ENCODE data around the gene PFDN5.

PFDN5 gene

DNA sequence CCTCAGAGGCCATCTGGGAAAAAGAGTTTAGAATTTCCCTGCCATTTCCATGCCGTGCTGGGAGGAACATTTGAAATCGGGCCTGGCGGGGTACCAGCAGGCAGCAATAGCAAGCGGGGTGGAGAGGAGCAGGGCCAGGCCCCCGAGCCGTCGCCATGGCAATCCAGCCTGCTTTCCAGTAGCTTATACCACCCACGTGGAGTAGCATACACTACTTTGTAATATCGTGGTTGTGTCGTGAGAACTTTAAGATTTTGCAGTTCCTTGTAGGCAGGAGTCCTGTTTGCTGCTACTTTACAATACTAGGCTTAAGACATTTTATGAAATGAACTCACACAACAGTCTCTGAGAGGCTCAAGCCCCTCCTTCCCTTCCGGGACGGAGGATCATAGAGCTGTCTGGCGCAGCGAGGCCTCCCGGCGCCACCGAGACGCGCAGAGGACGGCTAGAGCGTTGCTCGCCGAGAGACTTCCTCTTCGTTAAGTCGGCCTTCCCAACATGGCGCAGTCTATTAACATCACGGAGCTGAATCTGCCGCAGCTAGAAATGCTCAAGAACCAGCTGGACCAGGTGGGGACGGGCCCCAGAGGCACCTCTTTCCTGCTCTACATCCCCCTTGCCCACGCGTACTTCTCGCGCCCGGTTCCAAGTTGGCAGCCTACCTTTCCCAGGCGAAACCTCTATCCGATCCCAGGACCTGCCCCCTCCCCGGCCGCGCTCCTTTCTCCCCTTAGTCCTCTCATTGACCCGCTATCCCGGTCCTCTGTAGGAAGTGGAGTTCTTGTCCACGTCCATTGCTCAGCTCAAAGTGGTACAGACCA is at the start of gene PFDN5:
Gene PFDN5 (plus strand): TSS at position 473 of the 821 bp plus-strand sequence. CDS start 26 bp downstream, at position 499.
- H3K36me3 ChIP-seq (ENCODE audit: control insufficient read depth, insufficient read depth, low read length): peaks cover 4% of the 10 kb centered on the region
- no peaks in the 10 kb centered on the region for H3K27me3 ChIP-seq (ENCODE audit: control insufficient read depth, insufficient read depth, low read length)
- H3K4me1 ChIP-seq (ENCODE audit: control insufficient read depth, insufficient read depth, low read length): peaks cover 13% of the 10 kb centered on the region
- H3K4me3 ChIP-seq (ENCODE audit: low read length): peak within 1 kb of the TSS; percentile 99
- H3K27ac ChIP-seq (ENCODE audit: low read depth, low read length): peak within 1 kb of the TSS; percentile 75
- peak within 1 kb of the TSS; percentile 71 for H3K9ac ChIP-seq (ENCODE audit: low read length)

DNA sequence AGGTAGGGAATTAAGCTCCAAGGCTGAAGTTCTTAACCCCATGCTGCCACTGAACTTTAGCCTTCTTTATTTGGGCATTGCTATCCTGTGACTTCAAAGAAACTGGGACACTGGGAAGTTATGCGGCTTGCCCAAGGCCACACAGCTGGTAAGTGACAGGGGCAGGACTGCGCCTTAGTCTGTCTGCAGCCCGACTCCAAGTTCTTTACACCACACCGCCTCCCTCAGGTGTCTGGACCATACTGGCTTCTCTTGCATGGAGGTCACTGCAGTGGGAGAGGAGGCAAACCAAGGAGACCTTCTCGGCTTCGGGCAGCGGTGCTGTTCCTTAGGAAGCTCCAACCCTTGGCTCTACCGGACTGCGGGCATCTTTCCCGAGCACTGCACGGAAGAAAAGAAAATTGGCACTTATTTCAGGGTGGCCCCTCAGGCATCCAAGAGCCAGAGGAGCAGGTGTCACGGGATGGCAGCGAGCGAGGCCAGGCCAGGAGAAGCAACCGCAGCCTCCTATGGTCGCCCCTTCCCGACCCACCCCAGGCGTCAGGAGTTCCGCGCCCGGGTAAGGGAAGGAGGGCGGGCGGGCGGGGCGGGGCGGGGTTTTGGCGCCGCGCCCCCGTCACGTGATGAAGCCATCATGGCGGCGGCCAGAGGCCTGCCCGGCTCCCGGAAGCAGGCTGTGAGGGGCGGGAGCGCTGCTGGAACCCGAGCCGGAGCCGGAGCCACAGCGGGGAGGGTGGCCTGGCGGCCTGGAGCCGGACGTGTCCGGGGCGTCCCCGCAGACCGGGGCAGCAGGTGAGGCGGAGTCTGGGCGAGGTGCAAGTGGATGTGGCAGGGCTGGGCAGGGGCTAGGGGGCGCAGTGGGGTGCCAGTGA is 43.6 kb upstream of the PFDN5 start:
- Histone ChIP-seq H3K27me3 (ENCODE audit: control insufficient read depth, insufficient read depth, low read length) (no peaks in the 10 kb centered on the region), H3K4me1 (ENCODE audit: control insufficient read depth, insufficient read depth, low read length) (peaks cover 8% of the 10 kb centered on the region), H3K4me3 (ENCODE audit: low read length) (peak overlapping the region; percentile 96), H3K9ac (ENCODE audit: low read length) (peak overlapping the region; percentile 86), H3K36me3 (ENCODE audit: control insufficient read depth, insufficient read depth, low read length) (peaks cover 8% of the 10 kb centered on the region), H3K27ac (ENCODE audit: low read depth, low read length) (peak overlapping the region; percentile 86)

DNA sequence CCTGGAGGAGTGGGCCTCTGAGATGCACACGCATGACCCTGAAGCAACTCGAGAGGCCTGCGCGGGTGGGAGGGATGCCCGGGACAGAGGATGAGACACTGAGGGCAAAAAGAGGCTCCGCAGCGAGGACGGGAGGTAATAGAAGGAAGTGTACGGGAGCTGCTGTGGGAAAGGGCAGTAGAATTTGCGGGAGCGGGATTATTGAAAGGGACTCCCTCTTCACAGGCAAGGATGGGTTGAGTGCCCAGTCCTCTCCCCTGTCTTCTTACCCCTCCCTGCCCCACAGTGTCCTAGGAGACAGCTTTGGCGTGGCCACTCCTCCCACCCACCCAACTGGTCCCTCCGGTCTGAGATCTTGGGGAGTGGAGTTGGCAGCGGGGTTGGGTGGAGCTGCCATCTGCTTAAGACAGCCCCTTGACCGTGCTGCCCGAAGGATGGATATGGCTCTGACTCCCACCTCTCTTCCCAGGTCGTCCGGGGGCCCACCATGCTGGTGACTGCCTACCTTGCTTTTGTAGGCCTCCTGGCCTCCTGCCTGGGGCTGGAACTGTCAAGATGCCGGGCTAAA is 42.9 kb upstream of the PFDN5 start:
- peaks cover 8% of the 10 kb centered on the region for H3K4me1 ChIP-seq (ENCODE audit: control insufficient read depth, insufficient read depth, low read length)

DNA sequence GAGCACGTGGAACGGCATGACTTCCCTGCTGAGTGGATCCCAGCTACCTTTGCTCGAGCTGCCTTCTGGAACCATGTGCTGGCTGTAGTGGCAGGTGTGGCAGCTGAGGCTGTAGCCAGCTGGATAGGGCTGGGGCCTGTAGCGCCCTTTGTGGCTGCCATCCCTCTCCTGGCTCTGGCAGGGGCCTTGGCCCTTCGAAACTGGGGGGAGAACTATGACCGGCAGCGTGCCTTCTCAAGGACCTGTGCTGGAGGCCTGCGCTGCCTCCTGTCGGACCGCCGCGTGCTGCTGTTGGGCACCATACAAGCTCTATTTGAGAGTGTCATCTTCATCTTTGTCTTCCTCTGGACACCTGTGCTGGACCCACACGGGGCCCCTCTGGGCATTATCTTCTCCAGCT is 42.0 kb upstream of the PFDN5 start:
- H3K36me3 ChIP-seq (ENCODE audit: control insufficient read depth, insufficient read depth, low read length): peaks cover 8% of the 10 kb centered on the region
- peaks cover 8% of the 10 kb centered on the region for H3K4me1 ChIP-seq (ENCODE audit: control insufficient read depth, insufficient read depth, low read length)
- H3K9ac ChIP-seq (ENCODE audit: low read length): no peak overlapping the region
- peak overlapping the region; percentile 96 for H3K4me3 ChIP-seq (ENCODE audit: low read length)
- H3K27ac ChIP-seq (ENCODE audit: low read depth, low read length): no peak overlapping the region
- H3K27me3 ChIP-seq (ENCODE audit: control insufficient read depth, insufficient read depth, low read length): no peaks in the 10 kb centered on the region

More for the DNA sequence above, 42.9 kb upstream of the PFDN5 start:
- H3K27ac ChIP-seq (ENCODE audit: low read depth, low read length): peak overlapping the region; percentile 86
- no peaks in the 10 kb centered on the region for H3K27me3 ChIP-seq (ENCODE audit: control insufficient read depth, insufficient read depth, low read length)
- H3K36me3 ChIP-seq (ENCODE audit: control insufficient read depth, insufficient read depth, low read length): peaks cover 8% of the 10 kb centered on the region
- H3K4me3 ChIP-seq (ENCODE audit: low read length): peak overlapping the region; percentile 96
- peak overlapping the region; percentile 86 for H3K9ac ChIP-seq (ENCODE audit: low read length)

DNA sequence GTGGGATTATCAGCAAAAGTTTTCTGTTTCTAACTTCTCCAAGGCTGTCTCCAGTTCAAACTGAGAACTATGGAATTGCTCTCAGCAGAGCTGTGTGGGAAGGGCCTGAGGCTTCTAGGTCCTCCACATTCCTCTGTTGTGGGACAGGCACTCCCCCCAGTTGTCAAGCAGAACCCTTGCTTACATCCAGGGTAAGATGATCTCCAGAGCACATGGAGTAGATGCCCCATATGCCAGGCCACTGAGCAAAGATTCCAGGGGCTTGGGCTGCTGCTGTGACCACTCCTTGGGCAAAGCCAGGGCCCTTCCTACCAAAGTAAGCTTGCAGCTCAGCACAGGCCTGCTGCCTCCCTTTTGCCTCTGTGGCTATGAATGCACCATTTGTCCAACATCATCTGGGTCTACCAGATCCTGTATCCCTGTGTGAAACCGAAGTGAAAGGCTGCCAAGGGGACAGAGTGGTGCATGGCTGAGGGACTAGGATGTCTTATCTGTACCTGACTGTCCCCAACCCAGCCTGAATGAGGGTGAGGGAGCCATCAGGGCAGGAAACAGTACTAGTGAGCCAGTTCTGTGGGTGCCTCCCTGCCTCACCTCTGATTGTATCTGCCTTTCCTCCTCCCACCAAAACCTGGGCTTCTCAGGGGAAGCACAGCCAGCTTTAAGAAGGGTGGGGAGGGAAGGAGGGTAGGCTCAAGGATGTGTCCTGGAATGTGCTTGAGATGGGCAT is 40.4 kb upstream of the PFDN5 start:
- Histone ChIP-seq H3K27me3 (ENCODE audit: control insufficient read depth, insufficient read depth, low read length) (no peaks in the 10 kb centered on the region), H3K9ac (ENCODE audit: low read length) (no peak overlapping the region), H3K4me1 (ENCODE audit: control insufficient read depth, insufficient read depth, low read length) (peaks cover 8% of the 10 kb centered on the region), H3K36me3 (ENCODE audit: control insufficient read depth, insufficient read depth, low read length) (peaks cover 8% of the 10 kb centered on the region), H3K27ac (ENCODE audit: low read depth, low read length) (no peak overlapping the region), H3K4me3 (ENCODE audit: low read length) (no peak overlapping the region)

DNA sequence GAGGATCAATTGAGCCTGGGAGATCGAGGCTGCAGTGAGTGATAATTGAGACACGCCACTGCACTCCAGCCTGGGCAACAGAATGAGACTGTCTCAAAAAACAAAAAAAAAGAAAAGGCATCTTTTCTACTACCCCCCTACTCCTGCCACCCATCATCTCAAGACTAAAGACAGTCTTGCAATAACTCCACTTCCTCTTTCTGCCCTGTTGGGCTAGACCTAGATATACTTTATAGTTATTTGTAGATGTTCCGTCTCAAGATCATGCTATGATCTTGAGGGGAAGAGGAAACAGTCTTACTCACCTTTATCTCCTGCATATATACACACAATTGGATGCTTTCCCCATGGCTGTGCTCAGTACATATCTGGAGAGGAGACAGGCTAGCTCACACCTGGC is 39.3 kb upstream of the PFDN5 start:
- H3K4me1 ChIP-seq (ENCODE audit: control insufficient read depth, insufficient read depth, low read length): peaks cover 8% of the 10 kb centered on the region
- H3K4me3 ChIP-seq (ENCODE audit: low read length): no peak overlapping the region
- H3K9ac ChIP-seq (ENCODE audit: low read length): no peak overlapping the region
- no peaks in the 10 kb centered on the region for H3K27me3 ChIP-seq (ENCODE audit: control insufficient read depth, insufficient read depth, low read length)
- peaks cover 8% of the 10 kb centered on the region for H3K36me3 ChIP-seq (ENCODE audit: control insufficient read depth, insufficient read depth, low read length)
- H3K27ac ChIP-seq (ENCODE audit: low read depth, low read length): no peak overlapping the region

DNA sequence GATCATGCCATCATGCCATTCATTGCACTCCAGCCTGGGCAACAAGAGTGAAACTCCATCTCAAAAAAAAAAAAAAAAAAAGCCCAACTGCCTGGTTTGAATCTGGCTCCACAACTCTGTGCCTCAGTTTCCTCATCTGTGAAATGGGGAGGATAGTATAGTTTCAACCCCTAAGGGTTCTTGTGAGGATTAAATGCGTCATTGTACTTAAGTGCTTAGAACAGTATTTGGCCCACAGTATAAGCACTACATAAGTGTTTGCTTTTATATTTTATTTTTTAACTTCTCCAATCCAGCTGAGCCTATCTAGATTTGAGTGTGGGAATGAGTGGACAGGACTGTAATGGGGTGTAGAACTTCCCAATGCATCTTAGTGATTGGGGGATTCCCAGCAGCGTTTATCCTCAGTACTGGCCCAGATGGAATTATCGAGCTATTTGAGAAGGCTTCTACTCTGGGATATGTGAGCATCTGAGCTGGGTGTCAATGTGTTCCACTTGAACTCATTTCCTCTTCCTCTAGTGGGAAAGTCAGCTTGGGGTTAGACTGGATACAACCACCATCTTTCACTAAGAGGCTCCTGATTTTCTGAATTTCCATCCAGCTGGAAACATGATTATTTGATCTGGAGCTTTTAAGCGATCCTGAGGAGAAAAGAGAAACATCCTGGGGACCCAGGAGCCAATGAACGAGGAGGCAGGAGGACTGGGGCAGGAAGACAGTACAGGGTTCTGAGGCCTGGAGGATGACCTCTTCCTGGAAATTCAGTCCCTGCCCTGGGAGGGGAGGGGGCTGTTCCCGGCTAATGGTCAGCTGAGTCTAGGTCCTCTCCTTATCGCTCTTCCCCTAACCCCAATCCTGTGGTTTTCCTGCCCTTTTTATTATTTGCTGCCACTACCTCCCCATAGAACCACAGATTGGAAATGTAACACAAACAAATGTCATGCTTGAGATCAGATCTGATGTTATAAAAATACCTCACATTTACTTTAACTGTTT is 36.5 kb upstream of the PFDN5 start:
- Histone ChIP-seq H3K9ac (ENCODE audit: low read length) (no peak overlapping the region), H3K4me3 (ENCODE audit: low read length) (no peak overlapping the region), H3K27ac (ENCODE audit: low read depth, low read length) (no peak overlapping the region), H3K27me3 (ENCODE audit: control insufficient read depth, insufficient read depth, low read length) (no peaks in the 10 kb centered on the region), H3K36me3 (ENCODE audit: control insufficient read depth, insufficient read depth, low read length) (peaks cover 4% of the 10 kb centered on the region), H3K4me1 (ENCODE audit: control insufficient read depth, insufficient read depth, low read length) (no peaks in the 10 kb centered on the region)

DNA sequence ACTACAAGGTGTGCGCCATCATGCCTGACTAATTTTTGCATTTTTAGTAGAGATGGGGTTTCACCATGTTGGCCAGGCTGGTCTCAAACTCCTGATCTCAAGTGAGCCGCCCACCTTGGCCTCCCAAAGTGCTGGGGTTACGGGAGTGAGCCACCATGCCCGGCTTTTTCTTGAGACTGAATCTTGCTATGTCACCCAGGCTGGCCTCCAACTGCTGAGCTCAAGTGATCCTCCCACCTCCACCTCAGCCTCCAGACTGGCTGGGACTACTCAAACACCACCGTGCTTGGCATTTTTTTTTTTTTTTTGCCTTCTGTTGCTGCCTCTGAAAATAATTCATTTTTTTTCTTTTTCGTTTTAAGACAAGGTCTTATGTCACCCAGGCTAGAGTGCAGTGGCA is 35.5 kb upstream of the PFDN5 start:
- no peak overlapping the region for H3K4me3 ChIP-seq (ENCODE audit: low read length)
- no peaks in the 10 kb centered on the region for H3K36me3 ChIP-seq (ENCODE audit: control insufficient read depth, insufficient read depth, low read length)
- H3K9ac ChIP-seq (ENCODE audit: low read length): no peak overlapping the region
- no peaks in the 10 kb centered on the region for H3K27me3 ChIP-seq (ENCODE audit: control insufficient read depth, insufficient read depth, low read length)
- H3K27ac ChIP-seq (ENCODE audit: low read depth, low read length): no peak overlapping the region
- no peaks in the 10 kb centered on the region for H3K4me1 ChIP-seq (ENCODE audit: control insufficient read depth, insufficient read depth, low read length)

DNA sequence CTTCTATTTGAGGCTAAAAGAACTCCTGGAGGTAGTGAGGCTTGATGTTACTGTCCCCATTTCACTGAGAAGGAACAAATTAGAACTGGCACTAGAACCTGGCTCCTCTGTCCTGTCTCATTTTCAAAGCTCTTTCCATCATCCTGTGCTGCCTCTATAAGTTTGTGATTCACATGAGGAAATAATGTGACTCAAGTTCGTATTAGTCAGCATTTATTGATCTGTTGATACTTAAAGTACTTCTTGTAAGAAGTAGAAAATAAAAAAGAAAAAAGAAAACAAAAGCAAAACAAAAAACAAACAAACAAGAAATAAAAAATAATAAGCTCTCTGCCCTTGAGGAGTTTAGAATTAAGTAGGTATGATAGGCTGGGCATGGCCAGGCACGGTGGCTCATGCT is 29.6 kb upstream of the PFDN5 start:
- H3K36me3 ChIP-seq (ENCODE audit: control insufficient read depth, insufficient read depth, low read length): no peaks in the 10 kb centered on the region
- H3K27me3 ChIP-seq (ENCODE audit: control insufficient read depth, insufficient read depth, low read length): no peaks in the 10 kb centered on the region
- peaks cover 2% of the 10 kb centered on the region for H3K4me1 ChIP-seq (ENCODE audit: control insufficient read depth, insufficient read depth, low read length)
- no peak overlapping the region for H3K9ac ChIP-seq (ENCODE audit: low read length)
- H3K27ac ChIP-seq (ENCODE audit: low read depth, low read length): no peak overlapping the region
- no peak overlapping the region for H3K4me3 ChIP-seq (ENCODE audit: low read length)

DNA sequence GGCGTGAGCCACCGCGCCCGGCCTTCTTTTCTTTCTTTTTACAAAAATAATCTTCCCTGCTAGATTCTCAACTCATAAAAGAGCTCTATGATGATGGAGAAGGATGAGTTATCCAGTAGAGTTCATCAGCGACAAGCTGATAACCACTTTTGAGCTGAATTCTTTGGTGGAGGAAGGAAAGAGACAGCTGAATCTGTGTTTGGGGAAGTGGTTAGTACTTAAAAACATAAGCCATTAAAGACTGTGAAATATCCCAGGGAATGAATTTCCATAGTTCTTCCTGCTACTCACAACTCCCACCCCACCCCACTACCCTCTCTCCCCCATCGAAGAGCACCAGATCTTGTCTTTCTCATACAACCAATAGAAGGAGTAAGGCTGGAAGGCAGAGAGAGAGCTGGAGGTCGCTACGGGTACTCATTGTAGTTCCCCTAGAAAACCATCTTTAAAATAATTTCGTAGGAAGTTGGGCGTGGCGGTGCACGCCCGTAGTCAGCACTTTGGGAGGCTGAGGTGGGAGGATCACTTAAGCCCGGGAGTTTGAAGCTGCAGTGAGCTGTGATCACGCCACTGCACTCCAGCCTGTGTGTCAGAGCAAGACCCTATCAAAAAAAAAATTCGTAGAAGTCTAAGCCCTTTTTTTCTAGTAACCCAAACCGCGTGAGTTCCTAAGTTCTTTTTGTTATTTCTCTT is 27.9 kb upstream of the PFDN5 start:
- Histone ChIP-seq H3K27me3 (ENCODE audit: control insufficient read depth, insufficient read depth, low read length) (no peaks in the 10 kb centered on the region), H3K9ac (ENCODE audit: low read length) (no peak overlapping the region), H3K36me3 (ENCODE audit: control insufficient read depth, insufficient read depth, low read length) (no peaks in the 10 kb centered on the region), H3K27ac (ENCODE audit: low read depth, low read length) (no peak overlapping the region), H3K4me1 (ENCODE audit: control insufficient read depth, insufficient read depth, low read length) (peaks cover 2% of the 10 kb centered on the region), H3K4me3 (ENCODE audit: low read length) (peak overlapping the region; percentile 95)
